B cell (primary cell): ENCODE data around the gene PDZD2. TPM values are rescaled to one million over a fixed set of nuclear protein-coding genes. Genes with fewer than 3 reads are reported as not detected.

Source experiments
- ATAC-seq: fragments of 200-7000 bp; cut with Tn5 transposase; one replicate; pipeline ENCODE4 v1.10.0; 2021; ENCODE audit warnings: low read depth, mild to moderate bottlenecking, moderate number of reproducible peaks, moderate library complexity
- CTCF ChIA-PET: fragments of 350-600 bp; sonication (Branson Sonifier 250); formaldehyde crosslinking; loops from one replicate; lab custom pipeline; 2021; ENCODE audit warnings: antibody characterized with exemption, inconsistent platforms; lab: Charles Lee
- POLR2A ChIA-PET: fragments of 350-600 bp; sonication (Branson Sonifier 250); formaldehyde crosslinking; loops from one replicate; lab custom pipeline; 2021; ENCODE audit warnings: antibody characterized with exemption; lab: Charles Lee
- DNase-seq: peaks from one replicate; pipeline ENCODE4 v3.0.0; 2013
- H2AFZ ChIP-seq: 2 replicates; pipeline ENCODE4 v1.6.1; 2012; ENCODE audit warnings: mild to moderate bottlenecking, low read depth, low read length; ENCODE audit not compliant: insufficient read depth, poor library complexity, severe bottlenecking
- H3K27ac ChIP-seq, 2 donors: 1 replicate in 1 of 2; 2 replicates in 1 of 2; pipeline ENCODE4 v1.5.1; 2012 to 2013; ENCODE audit warnings: low read length in 2 of 2, mild to moderate bottlenecking in 2 of 2, moderate library complexity in 1 of 2
- H3K27me3 ChIP-seq, 4 experiments: fragments of 200-600 bp in 1 of 4; sonication (generic) in 1 of 4; replicated peaks in 1 of 4; 1 replicate in 2 of 4; 2 replicates in 2 of 4; pipeline versions ENCODE4 v1.6.1 to v1.7.0; 2013 to 2016; ENCODE audit warnings: low read length in 3 of 4, mild to moderate bottlenecking in 2 of 4, mixed read lengths in 1 of 4, moderate library complexity in 1 of 4; ENCODE audit not compliant: insufficient read depth in 4 of 4, control insufficient read depth in 3 of 4; ENCODE audit errors: control extremely low read depth in 1 of 4
- H3K36me3 ChIP-seq, 2 experiments: replicated peaks in 1 of 2; 1 replicate in 1 of 2; 2 replicates in 1 of 2; pipeline versions ENCODE4 v1.6.1 to v1.7.1; 2013; ENCODE audit warnings: low read length in 1 of 2; ENCODE audit not compliant: insufficient read depth in 2 of 2, control insufficient read depth in 1 of 2; ENCODE audit errors: control extremely low read depth in 1 of 2, extremely low read depth in 1 of 2
- H3K4me1 ChIP-seq, 2 donors: fragments of 200-600 bp in 1 of 2; sonication (generic) in 1 of 2; 1 replicate in 1 of 2; 2 replicates in 1 of 2; pipeline versions ENCODE4 v1.5.1 to v1.6.1; 2013 to 2017; ENCODE audit warnings: low read length in 2 of 2; ENCODE audit not compliant: control insufficient read depth in 2 of 2, insufficient read depth in 2 of 2
- H3K4me2 ChIP-seq: replicated peaks from 2 replicates; pipeline ENCODE3; 2012; ENCODE audit warnings: mild to moderate bottlenecking, low read depth, low read length; ENCODE audit not compliant: poor library complexity, severe bottlenecking
- H3K4me3 ChIP-seq, 5 experiments: fragments of 200-600 bp in 1 of 5; sonication (generic) in 1 of 5; 1 replicate in 3 of 5; 2 replicates in 2 of 5; pipeline versions ENCODE4 v1.5.1 to v1.7.0; 2011 to 2016; ENCODE audit warnings: low read length in 4 of 5, mild to moderate bottlenecking in 4 of 5, low read depth in 2 of 5, control low read depth in 1 of 5, moderate library complexity in 1 of 5; ENCODE audit not compliant: insufficient read depth in 1 of 5; ENCODE audit errors: control extremely low read depth in 1 of 5, extremely low read depth in 1 of 5
- H3K79me2 ChIP-seq: fragments of 200-600 bp; sonication (generic); one replicate; pipeline ENCODE4 v1.6.0; 2016; ENCODE audit warnings: low read length; ENCODE audit not compliant: control insufficient read depth, insufficient read depth
- H3K9ac ChIP-seq: fragments of 200-600 bp; sonication (generic); 2 replicates; pipeline ENCODE4 v1.6.1; 2017; ENCODE audit warnings: mild to moderate bottlenecking, low read length, moderate library complexity
- H3K9me3 ChIP-seq, 3 donors: one replicate each; pipeline versions ENCODE4 v1.6.1 to v1.7.1; 2013; ENCODE audit warnings: low read length in 2 of 3; ENCODE audit not compliant: control insufficient read depth in 2 of 3, insufficient read depth in 1 of 3; ENCODE audit errors: control extremely low read depth in 1 of 3
- H4K20me1 ChIP-seq: 2 replicates; pipeline ENCODE4 v1.6.0; 2012; ENCODE audit warnings: mild to moderate bottlenecking, low read length; ENCODE audit not compliant: insufficient read depth, control insufficient read depth, poor library complexity, severe bottlenecking
- H3K27ac Mint-ChIP-seq: one replicate; pipeline ENCODE4 v1.8.0; 2021; ENCODE audit warnings: mixed read lengths
- H3K27me3 Mint-ChIP-seq: one replicate; pipeline ENCODE4 v1.8.0; 2021; ENCODE audit warnings: mixed read lengths
- H3K4me1 Mint-ChIP-seq: one replicate; pipeline ENCODE4 v1.8.0; 2021; ENCODE audit warnings: mixed read lengths
- H3K4me3 Mint-ChIP-seq: one replicate; pipeline ENCODE4 v1.8.0; 2021; ENCODE audit warnings: mixed read lengths
- H3K9me3 Mint-ChIP-seq: one replicate; pipeline ENCODE4 v1.8.0; 2022; ENCODE audit warnings: mixed read lengths; ENCODE audit not compliant: insufficient read depth
- CTCF ChIP-seq: fragments of 200-600 bp; IDR thresholded peaks from one replicate; pipeline ENCODE4 v1.8.0; 2022; ENCODE audit warnings: antibody characterized with exemption, mild to moderate bottlenecking
- EZH2 ChIP-seq: IDR thresholded peaks from 2 replicates; pipeline ENCODE4 v1.6.1; 2012; ENCODE audit warnings: borderline replicate concordance, low read depth, mild to moderate bottlenecking, moderate library complexity, low read length; ENCODE audit not compliant: insufficient read depth, poor library complexity, severe bottlenecking
- WGBS: methylation state at CpG from one replicate; pipeline ENCODE4 v1.1.5; 2013; ENCODE audit warnings: missing lambda C conversion rate; ENCODE audit not compliant: insufficient coverage; 5-methylcytosine and 5-hydroxymethylcytosine counted together
- intact Hi-C: fragments of 100-400 bp; cut with micrococcal nuclease; formaldehyde crosslinking; loops from one replicate; pipeline ENCODE4 v1.10.0; 2022
- polyA plus RNA-seq: library from polyadenylated mRNA; depleted of rRNA; stranded (reverse); fragments of >200 nt; gene quantifications from 2 replicates; pipeline ENCODE4 v1.2.3, GENCODE V29; 2012
- total RNA-seq, 2 donors: library from RNA; stranded (reverse); fragments of 120-200 nt in 1 of 2; gene quantifications; 1 replicate in 1 of 2; 2 replicates in 1 of 2; pipeline versions ENCODE4 v1.2.3 to v1.2.4, GENCODE V29; 2013 to 2022

Gene PDZD2
- total and polyA plus RNA-seq, 2 donors (not counting 1 experiment from before 2014, with no cell fraction given): not detected

GRCh38 chr5:31776976-31777651 is 138.2 kb downstream of the PDZD2 start:
- no peaks in the 10 kb centered on the region for H3K27me3 ChIP-seq
- POLR2A ChIA-PET: no interaction called here
- Mint-ChIP-seq H3K27me3 (no peaks in the 10 kb centered on the region), H3K4me3 (no peak overlapping the region), H3K4me1 (peaks cover 16% of the 10 kb centered on the region), H3K9me3 (no peaks in the 10 kb centered on the region), H3K27ac (no peak overlapping the region)
- H3K79me2 ChIP-seq: no peaks in the 10 kb centered on the region
- CTCF ChIA-PET: no interaction called here
- no peak for ATAC-seq
- H3K9me3 ChIP-seq: peaks cover 0 to 5% (median 0%) of the 10 kb centered on the region in 3 donors
- H3K4me3 ChIP-seq: no peak overlapping the region
- no peak for TF ChIP-seq CTCF
- no peak for TF ChIP-seq EZH2
- H3K4me2 ChIP-seq: no peak overlapping the region
- DNase-seq: no peak
- no peaks in the 10 kb centered on the region for H3K4me1 ChIP-seq
- intact Hi-C loops: no loop called here
- no peak overlapping the region for H3K27ac ChIP-seq
- WGBS: 91% methylated on average over 31 of the region's 41 CpGs
- no peaks in the 10 kb centered on the region for H3K36me3 ChIP-seq
- no peaks in the 10 kb centered on the region for H4K20me1 ChIP-seq
- H3K9ac ChIP-seq: no peak overlapping the region
- H2AFZ ChIP-seq: no peak overlapping the region

GRCh38 chr5:31781772-31782171 is 142.8 kb downstream of the PDZD2 start:
- Histone ChIP-seq H3K27me3 (no peaks in the 10 kb centered on the region), H3K36me3 (no peaks in the 10 kb centered on the region), H3K79me2 (no peaks in the 10 kb centered on the region), H3K9ac (no peak overlapping the region), H3K4me1 (no peaks in the 10 kb centered on the region), H3K9me3 (peaks cover 0 to 4% (median 0%) of the 10 kb centered on the region in 3 donors), H4K20me1 (no peaks in the 10 kb centered on the region), H3K4me3 (no peak overlapping the region), H3K27ac (no peak overlapping the region), H2AFZ (no peak overlapping the region), H3K4me2 (no peak overlapping the region)
- intact Hi-C loops: no loop called here
- CTCF ChIA-PET: no interaction called here
- WGBS: 71% methylated on average over 3 of the region's 5 CpGs
- Mint-ChIP-seq H3K4me3 (no peak overlapping the region), H3K27ac (no peak overlapping the region), H3K27me3 (no peaks in the 10 kb centered on the region), H3K9me3 (no peaks in the 10 kb centered on the region), H3K4me1 (peaks cover 14% of the 10 kb centered on the region)
- no peak for DNase-seq
- no peak for TF ChIP-seq EZH2
- no peak for TF ChIP-seq CTCF
- no peak for ATAC-seq
- POLR2A ChIA-PET: no interaction called here
